Nephron progenitor cell (in vitro differentiated cells): ENCODE measurements around the gene CTNNA2.
A peak's percentile ranks its signal among the peaks of the same experiment; 100 is the strongest.

Experiments
- DNase-seq: peaks from one replicate; pipeline ENCODE4 v3.0.0; 2021
- H3K27ac Mint-ChIP-seq: 2 replicates; pipeline ENCODE4 v1.8.0; 2021; ENCODE audit warnings: mild to moderate bottlenecking, moderate library complexity, mixed read lengths
- H3K27me3 Mint-ChIP-seq: 2 replicates; pipeline ENCODE4 v1.8.0; 2021; ENCODE audit warnings: mild to moderate bottlenecking, low read depth, mixed read lengths; ENCODE audit not compliant: poor library complexity
- H3K36me3 Mint-ChIP-seq: 2 replicates; pipeline ENCODE4 v1.8.0; 2021; ENCODE audit warnings: low read depth, mixed read lengths
- H3K4me1 Mint-ChIP-seq: 2 replicates; pipeline ENCODE4 v1.8.0; 2021; ENCODE audit warnings: mixed read lengths
- H3K4me3 Mint-ChIP-seq: 2 replicates; pipeline ENCODE4 v1.8.0; 2021; ENCODE audit warnings: mild to moderate bottlenecking, moderate library complexity, mixed read lengths
- H3K9me3 Mint-ChIP-seq: 2 replicates; pipeline ENCODE4 v1.8.0; 2021; ENCODE audit warnings: mild to moderate bottlenecking, moderate library complexity, mixed read lengths
- TF ChIP-seq, protein P1 (sequence below): fragments of 200-600 bp; sonication (generic); IDR thresholded peaks from 2 replicates; pipeline ENCODE4 v1.5.0; 2021; ENCODE audit warnings: antibody characterized with exemption

Gene CTNNA2

GRCh38 chr2:79721966-79722365, 209.1 kb downstream of the CTNNA2 start:
- Mint-ChIP-seq H3K27me3 (no peaks in the 10 kb centered on the region), H3K4me3 (no peak overlapping the region), H3K27ac (no peak overlapping the region), H3K4me1 (peaks cover 5% of the 10 kb centered on the region), H3K9me3 (peaks cover 12% of the 10 kb centered on the region), H3K36me3 (peaks cover 5% of the 10 kb centered on the region)
- TF ChIP-seq, protein P1, sequence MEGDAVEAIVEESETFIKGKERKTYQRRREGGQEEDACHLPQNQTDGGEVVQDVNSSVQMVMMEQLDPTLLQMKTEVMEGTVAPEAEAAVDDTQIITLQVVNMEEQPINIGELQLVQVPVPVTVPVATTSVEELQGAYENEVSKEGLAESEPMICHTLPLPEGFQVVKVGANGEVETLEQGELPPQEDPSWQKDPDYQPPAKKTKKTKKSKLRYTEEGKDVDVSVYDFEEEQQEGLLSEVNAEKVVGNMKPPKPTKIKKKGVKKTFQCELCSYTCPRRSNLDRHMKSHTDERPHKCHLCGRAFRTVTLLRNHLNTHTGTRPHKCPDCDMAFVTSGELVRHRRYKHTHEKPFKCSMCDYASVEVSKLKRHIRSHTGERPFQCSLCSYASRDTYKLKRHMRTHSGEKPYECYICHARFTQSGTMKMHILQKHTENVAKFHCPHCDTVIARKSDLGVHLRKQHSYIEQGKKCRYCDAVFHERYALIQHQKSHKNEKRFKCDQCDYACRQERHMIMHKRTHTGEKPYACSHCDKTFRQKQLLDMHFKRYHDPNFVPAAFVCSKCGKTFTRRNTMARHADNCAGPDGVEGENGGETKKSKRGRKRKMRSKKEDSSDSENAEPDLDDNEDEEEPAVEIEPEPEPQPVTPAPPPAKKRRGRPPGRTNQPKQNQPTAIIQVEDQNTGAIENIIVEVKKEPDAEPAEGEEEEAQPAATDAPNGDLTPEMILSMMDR = no peak
- no peak for DNase-seq

DNA sequence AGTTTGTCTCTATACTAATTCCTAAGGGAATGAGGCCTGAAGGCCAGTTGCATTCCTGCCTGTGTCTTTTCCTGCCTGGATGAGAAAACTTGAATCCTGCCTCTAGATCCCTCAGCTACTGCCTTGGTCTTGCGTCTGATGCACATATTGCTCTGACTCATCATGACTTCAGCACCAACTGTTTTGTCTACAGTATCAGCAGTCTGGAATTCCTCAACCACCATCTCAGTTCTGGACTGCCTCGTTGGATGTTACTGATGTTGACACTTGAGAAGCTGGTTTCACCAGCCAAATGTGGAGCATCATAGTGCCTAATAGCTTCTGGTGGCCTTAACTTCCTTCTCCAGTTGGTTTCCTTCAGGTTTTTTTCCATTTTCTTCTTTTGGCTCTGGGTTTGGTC, 211.0 kb downstream of the CTNNA2 start:
- H3K4me1 Mint-ChIP-seq = no peaks in the 10 kb centered on the region
- TF ChIP-seq, protein P1 = no peak
- peaks cover 23% of the 10 kb centered on the region for H3K9me3 Mint-ChIP-seq
- peak overlapping the region; percentile 56 for H3K27ac Mint-ChIP-seq
- H3K36me3 Mint-ChIP-seq = peaks cover 5% of the 10 kb centered on the region
- DNase-seq = no peak
- no peak overlapping the region for H3K4me3 Mint-ChIP-seq
- H3K27me3 Mint-ChIP-seq = no peaks in the 10 kb centered on the region

- Mint-ChIP-seq H3K4me3 (no peak overlapping the region), H3K27me3 (no peaks in the 10 kb centered on the region), H3K4me1 (no peaks in the 10 kb centered on the region), H3K36me3 (no peaks in the 10 kb centered on the region), H3K9me3 (peaks cover 17% of the 10 kb centered on the region), H3K27ac (no peak overlapping the region)
- no peak for DNase-seq
- TF ChIP-seq, protein P1 = no peak
Measured at GRCh38 chr2:79729532-79729931, 216.7 kb downstream of the CTNNA2 start.

DNA sequence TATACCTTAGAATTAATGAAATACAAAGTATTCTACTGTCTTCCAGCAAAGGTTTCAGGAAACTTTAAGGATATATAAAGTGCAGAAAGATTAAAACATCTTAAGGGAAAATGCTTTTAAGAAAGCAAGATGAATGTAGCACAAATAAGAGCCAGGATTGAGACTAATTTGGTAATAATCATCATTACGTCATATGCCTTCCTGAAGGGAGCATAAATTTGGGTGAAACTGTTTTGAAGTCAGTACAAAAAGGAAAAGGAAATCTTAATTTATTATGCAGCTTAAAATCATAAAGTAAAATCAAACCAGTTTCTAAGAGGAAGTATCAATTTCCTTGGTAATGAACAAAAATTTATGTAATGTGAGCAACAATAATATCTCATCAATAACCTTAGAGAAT, 221.7 kb downstream of the CTNNA2 start:
- Mint-ChIP-seq H3K36me3 (no peaks in the 10 kb centered on the region), H3K27ac (no peak overlapping the region), H3K4me3 (no peak overlapping the region), H3K27me3 (no peaks in the 10 kb centered on the region), H3K9me3 (no peaks in the 10 kb centered on the region), H3K4me1 (no peaks in the 10 kb centered on the region)
- TF ChIP-seq, protein P1 = no peak
- no peak for DNase-seq

- Mint-ChIP-seq H3K36me3 (no peaks in the 10 kb centered on the region), H3K27me3 (no peaks in the 10 kb centered on the region), H3K9me3 (no peaks in the 10 kb centered on the region), H3K4me3 (no peak overlapping the region), H3K4me1 (no peaks in the 10 kb centered on the region), H3K27ac (no peak overlapping the region)
- no peak for DNase-seq
- TF ChIP-seq, protein P1 = no peak
Measured at GRCh38 chr2:79740879-79741443, 228.1 kb downstream of the CTNNA2 start.

GRCh38 chr2:79750321-79750720, 237.5 kb downstream of the CTNNA2 start:
- DNase-seq = no peak
- H3K4me3 Mint-ChIP-seq = no peak overlapping the region

More at GRCh38 chr2:79750321-79750720, 237.5 kb downstream of the CTNNA2 start:
- Mint-ChIP-seq H3K4me1 (no peaks in the 10 kb centered on the region), H3K9me3 (no peaks in the 10 kb centered on the region), H3K27ac (no peak overlapping the region), H3K36me3 (no peaks in the 10 kb centered on the region), H3K27me3 (peaks cover 4% of the 10 kb centered on the region)
- TF ChIP-seq, protein P1 = no peak
